GM18858 (cell line): ENCODE data around the gene DENND1A.

ENCODE experiments used
- ATAC-seq: cut with Tn5 transposase; IDR thresholded peaks from one replicate; pipeline ENCODE4 v1.9.1; 2021; ENCODE audit not compliant: unreplicated experiment

Gene DENND1A

GRCh38 chr9:123365881-123366528, 563.9 kb downstream of the DENND1A start:
- ATAC-seq = no peak

GRCh38 chr9:123365287-123365880, 564.5 kb downstream of the DENND1A start:
- ATAC-seq = no peak

- no peak for ATAC-seq
These were observed 565.6 kb downstream of the DENND1A start for GRCh38 chr9:123364241-123364824.

- no peak for ATAC-seq
These were observed 567.1 kb downstream of the DENND1A start for GRCh38 chr9:123362856-123363255.

- no peak for ATAC-seq
These were observed 568.0 kb downstream of the DENND1A start for GRCh38 chr9:123361731-123362510.

GRCh38 chr9:123361086-123361730, 568.7 kb downstream of the DENND1A start:
- ATAC-seq = no peak

GRCh38 chr9:123360161-123361085, 569.5 kb downstream of the DENND1A start:
- ATAC-seq = no peak

GRCh38 chr9:123359546-123359945, 570.4 kb downstream of the DENND1A start:
- ATAC-seq = no peak

GRCh38 chr9:123359106-123359505, 570.8 kb downstream of the DENND1A start:
- no peak for ATAC-seq

GRCh38 chr9:123358181-123358905, 571.6 kb downstream of the DENND1A start:
- ATAC-seq = no peak

- no peak for ATAC-seq
These were observed 572.2 kb downstream of the DENND1A start for GRCh38 chr9:123357743-123358059.

- no peak for ATAC-seq
These were observed 572.8 kb downstream of the DENND1A start for GRCh38 chr9:123356851-123357742.

GRCh38 chr9:123355761-123356431, 574.0 kb downstream of the DENND1A start, which contains the start of gene CRB2:
Gene CRB2 (plus strand): TSS chr9:123356197. CDS start chr9:123356261, 64 bp downstream.
- no peak for ATAC-seq

GRCh38 chr9:123354806-123355508, 575.0 kb downstream of the DENND1A start:
- ATAC-seq = no peak

- no peak for ATAC-seq
These were observed 575.8 kb downstream of the DENND1A start for GRCh38 chr9:123353984-123354591.

- no peak for ATAC-seq
These were observed 576.9 kb downstream of the DENND1A start for GRCh38 chr9:123353041-123353440.
